Cortex of kidney (tissue), 1 donor: ENCODE results near the gene C12orf60.

Source experiments
- DNase-seq: peaks from one replicate; lab custom pipeline; 2025; lab: John Stamatoyannopoulos, UW

The C12orf60 gene

DNA sequence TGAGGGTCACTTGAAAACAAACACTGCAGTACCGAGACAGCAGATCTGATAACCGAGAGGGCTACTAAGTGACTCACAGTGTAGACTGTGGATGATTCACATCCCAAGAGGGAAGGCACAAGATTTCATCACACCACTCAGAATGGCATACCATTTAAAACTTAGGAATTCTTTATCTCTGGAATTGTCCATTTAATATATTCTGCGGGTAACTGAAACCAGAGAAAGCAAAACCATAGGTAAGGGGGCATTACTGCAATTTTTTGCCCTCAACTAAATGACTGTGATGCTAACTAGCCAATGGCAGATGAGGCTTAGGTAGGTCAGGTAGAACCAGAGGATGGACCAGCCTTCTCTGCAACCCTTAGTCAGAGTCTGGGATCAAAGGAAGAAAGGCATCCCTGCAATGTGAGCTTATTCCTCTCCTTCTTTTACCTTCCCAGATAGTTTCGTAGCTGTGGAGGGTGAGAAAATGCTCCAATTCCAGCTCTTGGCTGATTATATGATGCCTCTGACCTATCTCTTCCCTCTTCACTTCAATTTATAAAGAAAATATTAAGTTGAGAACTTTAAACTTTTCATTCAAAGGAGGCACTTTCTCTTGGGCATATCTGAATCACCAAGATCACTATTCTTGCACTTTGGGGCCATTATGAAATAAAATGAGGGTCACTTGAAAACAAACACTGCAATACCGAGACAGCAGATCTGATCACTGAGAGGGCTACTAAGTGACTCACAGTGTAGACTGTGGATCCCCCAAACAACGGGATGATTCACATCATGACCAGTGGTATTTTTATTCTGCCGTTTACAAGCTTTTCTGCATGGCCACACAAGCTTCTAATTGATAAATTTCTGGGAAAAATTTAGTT, 33.1 kb downstream of the C12orf60 start:
- DNase-seq: no peak

- DNase-seq: no peak
These were observed 35.8 kb downstream of the C12orf60 start for GRCh38 chr12:14839262-14839661.

DNA sequence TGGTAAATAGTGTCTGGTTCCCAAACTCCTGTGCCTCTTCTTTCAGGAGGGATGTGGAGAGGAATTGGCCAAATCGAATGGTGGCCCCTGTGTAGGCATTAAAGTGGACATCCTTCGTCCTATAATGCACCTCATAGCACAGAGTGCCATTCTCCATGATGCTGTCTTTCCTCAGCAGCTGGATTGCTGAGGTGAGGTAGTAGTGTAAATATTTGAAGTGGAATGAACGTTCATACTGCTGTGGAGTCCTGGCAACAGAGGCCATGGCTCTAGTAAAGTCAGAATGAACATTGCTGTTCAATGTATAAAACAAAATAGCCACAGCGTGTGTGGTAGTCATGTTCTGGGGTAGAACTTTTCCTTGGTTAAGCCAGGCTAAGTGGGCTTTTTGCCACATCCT, 37.1 kb downstream of the C12orf60 start:
- DNase-seq: no peak

- DNase-seq: no peak
These were observed 38.3 kb downstream of the C12orf60 start for GRCh38 chr12:14841761-14842160.

GRCh38 chr12:14842315-14842714, 38.8 kb downstream of the C12orf60 start:
- no peak for DNase-seq

- no peak for DNase-seq
These were observed 40.0 kb downstream of the C12orf60 start, which contains the start of gene ART4 for GRCh38 chr12:14843425-14843887. Gene ART4, minus strand, starts transcription at chr12:14843526. Its CDS starts 413 bp downstream, at chr12:14843113.

GRCh38 chr12:14844401-14844800, 40.9 kb downstream of the C12orf60 start:
- DNase-seq: no peak

GRCh38 chr12:14845350-14845750, 41.9 kb downstream of the C12orf60 start:
- DNase-seq: no peak

- no peak for DNase-seq
These were observed 42.6 kb downstream of the C12orf60 start for GRCh38 chr12:14846042-14846587.

DNA sequence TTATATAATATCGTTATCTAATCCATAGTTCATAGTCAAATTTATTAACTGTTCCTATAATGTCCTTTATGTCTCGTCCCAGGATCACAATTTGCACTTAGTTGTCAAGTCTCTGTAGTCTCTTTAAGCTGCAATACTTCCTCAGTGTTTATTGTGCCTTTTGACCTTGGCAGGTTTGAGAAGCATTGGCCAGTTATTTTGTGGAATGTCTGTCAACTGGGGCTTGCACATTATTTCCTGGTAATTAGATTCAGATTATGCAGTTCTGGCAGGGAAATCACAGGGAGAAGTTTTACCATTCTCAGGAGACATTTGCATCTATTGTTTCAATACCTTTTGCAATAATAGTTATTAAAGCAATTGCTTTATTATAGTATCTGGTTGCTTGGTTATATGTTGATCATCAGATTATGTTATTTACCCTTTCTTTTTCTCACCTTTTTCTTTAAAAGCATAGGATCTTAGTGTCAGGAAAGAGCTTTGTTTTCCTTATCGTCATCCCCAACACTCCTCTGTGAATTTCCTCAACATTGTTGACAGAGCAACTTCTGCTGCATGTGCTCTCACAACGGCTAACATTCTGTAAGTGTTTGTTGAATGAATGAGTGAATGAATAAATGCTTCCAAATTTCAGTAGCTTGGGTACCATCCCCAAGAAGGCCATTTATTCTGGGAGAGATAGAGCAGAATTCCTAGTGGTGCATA, 43.6 kb downstream of the C12orf60 start:
- no peak for DNase-seq

GRCh38 chr12:14849661-14850060, 46.2 kb downstream of the C12orf60 start:
- DNase-seq: no peak

GRCh38 chr12:14850929-14851663, 47.6 kb downstream of the C12orf60 start:
- DNase-seq: no peak

DNA sequence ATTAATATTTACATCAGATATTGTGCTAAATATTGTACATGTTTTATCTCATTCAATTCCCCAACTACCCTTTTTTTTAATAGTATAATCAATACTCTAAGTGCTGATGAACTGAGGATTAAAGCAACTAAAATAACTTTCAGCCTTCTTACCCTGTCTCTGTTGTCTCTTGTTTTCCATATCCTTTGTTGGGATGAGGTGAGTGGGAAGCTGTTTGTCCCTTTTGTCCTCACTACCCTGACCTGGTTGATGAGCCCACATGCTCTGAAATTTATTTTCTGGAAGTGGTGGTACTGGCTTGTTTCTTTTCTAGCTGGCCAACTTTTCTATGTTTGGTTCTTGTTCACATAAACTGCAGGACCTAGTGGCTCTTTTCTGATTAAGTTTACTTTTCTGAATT, 49.4 kb downstream of the C12orf60 start:
- no peak for DNase-seq

GRCh38 chr12:14853961-14854360, 50.5 kb downstream of the C12orf60 start:
- no peak for DNase-seq

DNA sequence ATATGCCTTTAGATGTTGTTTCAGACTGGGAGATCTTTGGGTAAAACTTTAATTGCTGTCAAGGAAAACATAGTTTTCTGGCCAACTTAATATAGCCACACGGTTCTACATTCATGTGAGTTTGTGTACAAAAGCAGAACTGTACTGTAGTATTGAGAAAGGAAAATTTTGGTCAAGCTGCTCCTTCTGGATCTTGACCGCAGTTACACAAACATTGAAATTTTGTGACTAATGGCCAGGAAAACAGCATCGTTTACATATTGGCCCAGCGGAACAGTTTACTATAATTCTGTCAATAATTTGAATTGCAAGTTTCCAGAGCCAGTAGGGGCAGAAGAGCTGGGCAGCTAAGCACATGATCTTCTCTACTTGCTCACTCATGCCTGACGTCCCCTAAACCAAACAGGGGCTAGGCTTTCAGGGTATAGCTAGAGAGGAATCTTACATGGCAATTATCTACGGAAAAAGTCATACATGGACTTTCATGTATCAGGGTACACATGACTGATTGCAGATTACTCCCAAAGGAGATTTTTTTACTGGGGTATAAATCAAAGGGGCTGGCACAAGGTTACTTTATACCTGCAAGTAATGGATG, 51.2 kb downstream of the C12orf60 start:
- no peak for DNase-seq

- DNase-seq: no peak
These were observed 55.0 kb downstream of the C12orf60 start for GRCh38 chr12:14858513-14858912.

DNA sequence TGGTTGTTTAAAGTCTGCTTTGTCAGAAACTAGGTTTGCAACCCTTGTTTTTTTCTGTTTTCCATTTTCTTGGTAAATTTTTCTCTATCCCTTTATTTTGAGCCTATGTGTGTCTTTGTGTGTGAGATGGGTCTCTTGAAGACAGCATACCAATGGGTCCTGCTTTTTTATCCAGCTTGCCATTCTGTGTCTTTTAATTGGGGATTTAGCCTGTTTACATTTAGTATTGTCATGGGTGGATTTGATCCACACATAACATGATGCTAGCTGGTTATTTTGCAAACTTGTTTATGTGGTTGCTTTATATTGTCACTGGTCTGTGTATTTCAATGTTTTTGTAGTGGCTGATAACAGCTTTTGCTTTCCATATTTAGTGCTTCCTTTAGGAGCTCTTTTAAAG, 57.0 kb downstream of the C12orf60 start:
- DNase-seq: no peak

GRCh38 chr12:14868916-14869506, 65.5 kb downstream of the C12orf60 start:
- DNase-seq: no peak

DNA sequence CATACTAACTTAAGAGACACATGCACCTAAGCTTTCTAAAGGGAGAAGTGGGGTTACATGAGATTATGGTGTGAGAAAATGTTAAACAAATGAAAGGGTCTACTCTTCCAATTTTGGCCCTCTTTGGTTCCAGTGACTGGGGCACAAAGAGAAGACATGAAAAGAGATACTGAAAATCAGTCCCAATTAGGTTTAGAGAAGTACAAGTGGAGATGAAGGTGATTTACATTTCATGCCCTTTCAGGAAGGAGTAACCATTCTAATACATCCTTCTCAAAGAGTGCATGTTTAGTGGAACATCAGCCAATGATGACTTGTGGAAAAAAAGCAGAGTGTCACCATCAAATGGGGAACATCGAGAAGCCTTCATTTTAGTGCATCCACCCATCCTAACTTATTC, 67.8 kb downstream of the C12orf60 start:
- DNase-seq: no peak

DNA sequence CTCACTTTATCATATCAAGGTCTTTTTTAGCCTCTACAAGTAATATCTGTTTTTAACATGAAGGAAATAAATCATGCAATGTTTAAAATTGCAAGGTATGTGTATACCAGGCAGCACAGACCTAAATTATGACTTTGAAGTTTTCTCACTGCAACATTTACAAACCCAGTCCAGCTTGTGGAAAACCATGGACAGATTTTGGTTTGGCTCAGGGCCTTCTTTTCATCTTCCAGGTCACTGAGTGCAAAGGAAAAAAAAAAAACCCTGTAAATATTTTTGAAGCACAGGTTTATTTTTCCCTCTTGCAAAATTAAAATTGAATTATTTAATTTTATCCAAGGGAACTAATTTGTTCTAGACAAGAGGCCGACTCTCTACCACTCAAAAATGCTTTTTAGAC, 68.4 kb downstream of the C12orf60 start:
- DNase-seq: no peak

- no peak for DNase-seq
These were observed 70.1 kb downstream of the C12orf60 start for GRCh38 chr12:14873440-14874185.
